Measurements from ENCODE around the gene MYF5.

- no peak for TF ChIP-seq ZNF644 (tag; IDR thresholded peaks at IDR 0.05; ENCODE audit: low read depth)
- TF ChIP-seq PHTF2 (CRISPR knock-in tag; IDR thresholded peaks at IDR 0.05): no peak
- TF ChIP-seq CTCF (IDR thresholded peaks at IDR 0.05 in 2 of 3, conservative IDR thresholded peaks at IDR 0.05 in 1 of 3; ENCODE audit: insufficient read depth in 2 of 3, low read depth in 1 of 3, low read length in 3 of 3): no peak
- TF ChIP-seq SIN3A (IDR thresholded peaks at IDR 0.05; ENCODE audit: borderline replicate concordance in 2 of 2, control insufficient read depth in 1 of 2, low read depth in 2 of 2, low read length in 2 of 2): no peak
- TF ChIP-seq EP300 (IDR thresholded peaks at IDR 0.05; ENCODE audit: low read length): no peak
- no peak for TF ChIP-seq TARDBP (IDR thresholded peaks at IDR 0.05)
- no peak for TF ChIP-seq ZNF133 (CRISPR knock-in tag; IDR thresholded peaks at IDR 0.05)
- no peak for TF ChIP-seq CREB1 (IDR thresholded peaks at IDR 0.05)
- TF ChIP-seq CREB1 (CRISPR knock-in tag; IDR thresholded peaks at IDR 0.05): no peak
- no peak for TF ChIP-seq ZNF384 (IDR thresholded peaks at IDR 0.05; ENCODE audit: low read depth, low read length)
- TF ChIP-seq ZNF76 (CRISPR knock-in tag; IDR thresholded peaks at IDR 0.05; ENCODE audit: borderline replicate concordance): no peak
- no peak for TF ChIP-seq POLR2A (conservative IDR thresholded peaks at IDR 0.05)
- TF ChIP-seq ZNF609 (CRISPR knock-in tag; IDR thresholded peaks at IDR 0.05; ENCODE audit: borderline replicate concordance): no peak
- TF ChIP-seq ZNF740 (CRISPR knock-in tag; IDR thresholded peaks at IDR 0.05): no peak
- TF ChIP-seq ZNF740 (tag; IDR thresholded peaks at IDR 0.05): no peak
- no peak for TF ChIP-seq NFE2 (IDR thresholded peaks at IDR 0.05; ENCODE audit: low read depth)
These were observed 37.2 kb upstream of the MYF5 start for GRCh38 chr12:80679346-80680131.

All from K562 (cell line).